Neural cell (in vitro differentiated cells): ENCODE measurements around the gene DDTL.
"Not testable (repeated sequence)": the region's sequence is repeated elsewhere in the genome, so short reads cannot be mapped to it uniquely, and the experiment has no call there.

Experiments used
- EP300 ChIP-seq: fragments of 450-650 bp; conservative IDR thresholded peaks from 2 replicates; pipeline ENCODE4 v1.6.1; 2014; ENCODE audit warnings: antibody characterized with exemption, mild to moderate bottlenecking, moderate library complexity; ENCODE audit not compliant: poor library complexity, severe bottlenecking
- EZH2 ChIP-seq: fragments of 200-600, 300-800 bp; shearing (Covaris generic), sonication (generic); IDR thresholded peaks from 2 replicates; pipeline ENCODE4 v1.6.1; 2014; ENCODE audit warnings: antibody characterized with exemption, low read length, borderline replicate concordance, mild to moderate bottlenecking; ENCODE audit not compliant: insufficient read depth, poor library complexity, severe bottlenecking
- RAD21 ChIP-seq: fragments of 450-650 bp; conservative IDR thresholded peaks from 2 replicates; pipeline ENCODE4 v1.6.1; 2014; ENCODE audit warnings: antibody characterized with exemption, mild to moderate bottlenecking, moderate library complexity
- TF ChIP-seq, protein P1 (sequence below): fragments of 450-650 bp; IDR thresholded peaks from 2 replicates; pipeline ENCODE4 v1.5.1; 2014; ENCODE audit warnings: antibody characterized with exemption, mild to moderate bottlenecking, moderate library complexity; ENCODE audit not compliant: poor library complexity, severe bottlenecking

DNA sequence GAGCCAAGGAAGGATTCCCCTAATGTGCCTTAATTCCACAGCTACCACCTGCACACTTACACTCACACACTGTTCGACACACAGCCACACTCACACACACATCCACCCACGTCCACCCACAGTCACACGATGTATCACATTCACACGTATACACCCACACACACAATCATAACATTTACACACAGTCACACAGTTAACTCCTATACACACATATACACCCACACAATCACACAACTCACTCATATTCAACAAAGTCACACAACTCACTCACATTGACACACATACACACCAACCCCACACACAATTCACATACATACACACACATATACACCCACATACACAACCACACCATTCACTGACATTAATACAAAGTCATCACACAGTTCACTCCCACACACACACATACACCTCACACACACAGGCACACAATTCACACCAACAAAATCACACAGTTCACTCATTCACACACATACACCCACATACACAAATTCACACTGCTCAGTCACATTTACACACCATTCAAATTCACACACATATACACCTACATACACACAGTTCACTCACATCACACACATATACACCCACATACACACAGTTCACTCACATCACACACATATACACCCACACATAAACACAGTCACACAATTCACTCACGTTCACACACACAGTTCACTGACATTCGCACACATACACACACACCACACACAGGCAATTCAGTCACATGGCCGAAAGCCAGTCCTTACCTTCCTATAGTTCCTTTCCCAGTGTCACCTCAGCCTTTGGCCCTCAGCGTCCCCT is 12.3 kb upstream of the DDTL start:
- TF ChIP-seq EZH2, RAD21, EP300: not testable (repeated sequence)
- TF ChIP-seq, protein P1, sequence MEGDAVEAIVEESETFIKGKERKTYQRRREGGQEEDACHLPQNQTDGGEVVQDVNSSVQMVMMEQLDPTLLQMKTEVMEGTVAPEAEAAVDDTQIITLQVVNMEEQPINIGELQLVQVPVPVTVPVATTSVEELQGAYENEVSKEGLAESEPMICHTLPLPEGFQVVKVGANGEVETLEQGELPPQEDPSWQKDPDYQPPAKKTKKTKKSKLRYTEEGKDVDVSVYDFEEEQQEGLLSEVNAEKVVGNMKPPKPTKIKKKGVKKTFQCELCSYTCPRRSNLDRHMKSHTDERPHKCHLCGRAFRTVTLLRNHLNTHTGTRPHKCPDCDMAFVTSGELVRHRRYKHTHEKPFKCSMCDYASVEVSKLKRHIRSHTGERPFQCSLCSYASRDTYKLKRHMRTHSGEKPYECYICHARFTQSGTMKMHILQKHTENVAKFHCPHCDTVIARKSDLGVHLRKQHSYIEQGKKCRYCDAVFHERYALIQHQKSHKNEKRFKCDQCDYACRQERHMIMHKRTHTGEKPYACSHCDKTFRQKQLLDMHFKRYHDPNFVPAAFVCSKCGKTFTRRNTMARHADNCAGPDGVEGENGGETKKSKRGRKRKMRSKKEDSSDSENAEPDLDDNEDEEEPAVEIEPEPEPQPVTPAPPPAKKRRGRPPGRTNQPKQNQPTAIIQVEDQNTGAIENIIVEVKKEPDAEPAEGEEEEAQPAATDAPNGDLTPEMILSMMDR = not testable (repeated sequence)
